WI38 (cell line): Measurements from ENCODE around the gene SIRPB1.

Experiments used
- H3K4me3 ChIP-seq: 2 replicates; pipeline ENCODE4 v1.5.1; 2011; ENCODE audit warnings: low read depth, mild to moderate bottlenecking, control low read depth, low read length
- CTCF ChIP-seq: IDR thresholded peaks from 2 replicates; pipeline ENCODE4 v1.5.1; 2012; ENCODE audit warnings: low read depth, mild to moderate bottlenecking, control low read depth, low read length

Gene SIRPB1

GRCh38 chr20:1636621-1637020 lies 16.8 kb upstream of the SIRPB1 start:
- no peak overlapping the region for H3K4me3 ChIP-seq
- no peak for TF ChIP-seq CTCF

GRCh38 chr20:1635291-1635979 lies 15.6 kb upstream of the SIRPB1 start:
- no peak for TF ChIP-seq CTCF
- H3K4me3 ChIP-seq: no peak overlapping the region

GRCh38 chr20:1633535-1633934 lies 13.7 kb upstream of the SIRPB1 start:
- no peak overlapping the region for H3K4me3 ChIP-seq
- no peak for TF ChIP-seq CTCF

GRCh38 chr20:1632178-1632577 lies 12.4 kb upstream of the SIRPB1 start:
- no peak overlapping the region for H3K4me3 ChIP-seq
- TF ChIP-seq CTCF: no peak

GRCh38 chr20:1631309-1632151 lies 11.7 kb upstream of the SIRPB1 start:
- no peak for TF ChIP-seq CTCF
- H3K4me3 ChIP-seq: no peak overlapping the region

- H3K4me3 ChIP-seq: no peak overlapping the region
- no peak for TF ChIP-seq CTCF
These were observed 10.4 kb upstream of the SIRPB1 start for GRCh38 chr20:1630186-1630585.

GRCh38 chr20:1629321-1629720 lies 9.5 kb upstream of the SIRPB1 start:
- no peak overlapping the region for H3K4me3 ChIP-seq
- no peak for TF ChIP-seq CTCF
